WTC11 (cell line): ENCODE measurements around the gene NEDD8. TPM values are rescaled to one million over a fixed set of nuclear protein-coding genes. Genes with fewer than 3 reads are reported as not detected.

Source experiments
- CBFB ChIP-seq: sonication (generic); formaldehyde crosslinking; IDR thresholded peaks from 2 replicates; pipeline ENCODE4 v1.8.1; 2022; ENCODE audit warnings: mild to moderate bottlenecking, low read depth, missing genetic modification reagents
- FOXJ3 ChIP-seq: sonication (generic); formaldehyde crosslinking; IDR thresholded peaks from 2 replicates; pipeline ENCODE4 v1.9.0; 2021; ENCODE audit warnings: missing genetic modification reagents, mild to moderate bottlenecking, borderline replicate concordance
- FOXK1 ChIP-seq: sonication (generic); formaldehyde crosslinking; IDR thresholded peaks from 2 replicates; pipeline ENCODE4 v1.8.0; 2022; ENCODE audit warnings: mild to moderate bottlenecking, moderate library complexity, missing genetic modification reagents
- JUN ChIP-seq: sonication (generic); formaldehyde crosslinking; IDR thresholded peaks from 2 replicates; pipeline ENCODE4 v1.8.0; 2023; ENCODE audit warnings: mild to moderate bottlenecking, missing genetic modification reagents
- MXD4 ChIP-seq: fragments of 250-450 bp; sonication (Bioruptor Pico); IDR thresholded peaks from 2 replicates; pipeline ENCODE4 v1.8.0; 2021; ENCODE audit warnings: mild to moderate bottlenecking, moderate library complexity, borderline replicate concordance
- MYBL2 ChIP-seq: sonication (generic); formaldehyde crosslinking; IDR thresholded peaks from 2 replicates; pipeline ENCODE4 v1.8.1; 2023; ENCODE audit warnings: mild to moderate bottlenecking, moderate library complexity, missing genetic modification reagents
- NFATC4 ChIP-seq: fragments of 250-450 bp; sonication (Bioruptor Pico); IDR thresholded peaks from 2 replicates; pipeline ENCODE4 v1.9.0; 2021; ENCODE audit warnings: mild to moderate bottlenecking
- NR3C1 ChIP-seq: sonication (generic); formaldehyde crosslinking; conservative IDR thresholded peaks from 2 replicates; pipeline ENCODE4 v1.8.1; 2023; ENCODE audit warnings: low read depth, mild to moderate bottlenecking, missing genetic modification reagents
- RORB ChIP-seq: fragments of 250-450 bp; sonication (Bioruptor Pico); IDR thresholded peaks from 2 replicates; pipeline ENCODE4 v1.9.0; 2021; ENCODE audit warnings: mild to moderate bottlenecking
- SOX15 ChIP-seq: fragments of 250-450 bp; sonication (Bioruptor Pico); IDR thresholded peaks from 2 replicates; pipeline ENCODE4 v1.9.0; 2021; ENCODE audit warnings: mild to moderate bottlenecking
- TCF7 ChIP-seq: sonication (generic); formaldehyde crosslinking; IDR thresholded peaks from 2 replicates; pipeline ENCODE4 v1.8.0; 2022; ENCODE audit warnings: mild to moderate bottlenecking, low read depth, missing genetic modification reagents, moderate library complexity
- ZNF121 ChIP-seq: sonication (generic); formaldehyde crosslinking; IDR thresholded peaks from 2 replicates; pipeline ENCODE4 v1.8.0; 2023; ENCODE audit warnings: missing genetic modification reagents
- total RNA-seq: library from RNA; stranded (reverse); gene quantifications from 3 replicates; pipeline ENCODE4 v1.2.3, GENCODE V29; 2021
- TF ChIP-seq, protein P1 (sequence below): fragments of 250-450 bp; sonication (Bioruptor Pico); IDR thresholded peaks from 2 replicates; pipeline ENCODE4 v1.9.0; 2021; ENCODE audit warnings: mild to moderate bottlenecking
- TF ChIP-seq, protein P2 (sequence below): sonication (generic); formaldehyde crosslinking; IDR thresholded peaks from 2 replicates; pipeline ENCODE4 v1.8.0; 2023; ENCODE audit warnings: missing genetic modification reagents
- TF ChIP-seq, protein P3 (sequence below): sonication (generic); formaldehyde crosslinking; IDR thresholded peaks from 2 replicates; pipeline ENCODE4 v1.8.1; 2023; ENCODE audit warnings: mild to moderate bottlenecking, missing genetic modification reagents, moderate library complexity
- TF ChIP-seq, protein P4 (sequence below): sonication (generic); formaldehyde crosslinking; IDR thresholded peaks from 2 replicates; pipeline ENCODE4 v1.8.0; 2022; ENCODE audit warnings: mild to moderate bottlenecking, missing genetic modification reagents
- TF ChIP-seq, protein P5 (sequence below): sonication (generic); formaldehyde crosslinking; IDR thresholded peaks from 2 replicates; pipeline ENCODE4 v1.8.1; 2022; ENCODE audit warnings: mild to moderate bottlenecking, missing genetic modification reagents, moderate library complexity, borderline replicate concordance
- TF ChIP-seq, protein P6 (sequence below): sonication (generic); formaldehyde crosslinking; conservative IDR thresholded peaks from 2 replicates; pipeline ENCODE4 v1.8.1; 2022; ENCODE audit warnings: mild to moderate bottlenecking, missing genetic modification reagents
- TF ChIP-seq, protein P7 (sequence below): fragments of 200-600 bp; IDR thresholded peaks from 2 replicates; pipeline ENCODE4 v1.8.0; 2022; ENCODE audit warnings: antibody characterized with exemption
- TF ChIP-seq, protein P8 (sequence below): sonication (generic); formaldehyde crosslinking; IDR thresholded peaks from 2 replicates; pipeline ENCODE4 v1.8.1; 2022; ENCODE audit warnings: missing genetic modification reagents, borderline replicate concordance
- TF ChIP-seq, protein P9 (sequence below): fragments of 250-450 bp; sonication (Bioruptor Pico); IDR thresholded peaks from 2 replicates; pipeline ENCODE4 v2.1.2; 2022; ENCODE audit warnings: mild to moderate bottlenecking, moderate library complexity

Gene NEDD8
- total RNA-seq, 1 experiment from 2014 or later: 233 TPM

DNA sequence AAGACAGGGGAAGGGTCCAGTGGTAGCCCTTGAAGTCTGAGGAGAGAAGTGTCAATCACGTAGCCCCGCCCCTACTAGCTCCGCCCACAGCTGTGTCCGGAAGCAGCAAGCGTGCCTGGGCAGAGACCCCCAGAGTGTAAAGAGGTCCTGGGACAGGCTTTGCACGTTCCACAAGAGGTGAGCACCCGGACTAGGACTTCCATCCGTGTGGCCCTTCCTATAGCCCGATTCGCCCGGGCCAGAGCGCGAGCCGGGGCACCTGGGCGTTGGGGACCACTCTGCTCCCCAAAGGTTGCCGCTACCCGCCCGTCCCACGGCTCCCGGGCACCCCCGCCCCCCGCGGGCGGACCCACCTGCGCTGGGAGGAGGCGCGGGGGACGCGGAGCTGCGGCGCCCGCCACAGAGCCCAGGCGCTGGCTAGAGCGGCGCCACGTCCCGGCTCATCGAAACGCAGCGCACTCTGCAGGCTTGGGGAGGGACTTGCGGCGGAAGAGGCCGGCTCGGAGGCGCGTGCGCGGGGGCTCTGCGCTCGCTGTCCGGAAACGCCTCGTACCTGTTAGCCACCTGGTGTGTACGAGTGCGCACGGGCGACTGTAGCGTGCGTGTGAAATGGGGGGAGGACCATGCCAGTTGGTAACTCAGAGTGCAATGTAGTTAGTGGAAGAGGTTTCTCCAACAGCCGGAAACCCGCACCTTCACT is 39.1 kb upstream of the NEDD8 start, which contains the start of gene RABGGTA (continued):
- TF ChIP-seq, protein P1, sequence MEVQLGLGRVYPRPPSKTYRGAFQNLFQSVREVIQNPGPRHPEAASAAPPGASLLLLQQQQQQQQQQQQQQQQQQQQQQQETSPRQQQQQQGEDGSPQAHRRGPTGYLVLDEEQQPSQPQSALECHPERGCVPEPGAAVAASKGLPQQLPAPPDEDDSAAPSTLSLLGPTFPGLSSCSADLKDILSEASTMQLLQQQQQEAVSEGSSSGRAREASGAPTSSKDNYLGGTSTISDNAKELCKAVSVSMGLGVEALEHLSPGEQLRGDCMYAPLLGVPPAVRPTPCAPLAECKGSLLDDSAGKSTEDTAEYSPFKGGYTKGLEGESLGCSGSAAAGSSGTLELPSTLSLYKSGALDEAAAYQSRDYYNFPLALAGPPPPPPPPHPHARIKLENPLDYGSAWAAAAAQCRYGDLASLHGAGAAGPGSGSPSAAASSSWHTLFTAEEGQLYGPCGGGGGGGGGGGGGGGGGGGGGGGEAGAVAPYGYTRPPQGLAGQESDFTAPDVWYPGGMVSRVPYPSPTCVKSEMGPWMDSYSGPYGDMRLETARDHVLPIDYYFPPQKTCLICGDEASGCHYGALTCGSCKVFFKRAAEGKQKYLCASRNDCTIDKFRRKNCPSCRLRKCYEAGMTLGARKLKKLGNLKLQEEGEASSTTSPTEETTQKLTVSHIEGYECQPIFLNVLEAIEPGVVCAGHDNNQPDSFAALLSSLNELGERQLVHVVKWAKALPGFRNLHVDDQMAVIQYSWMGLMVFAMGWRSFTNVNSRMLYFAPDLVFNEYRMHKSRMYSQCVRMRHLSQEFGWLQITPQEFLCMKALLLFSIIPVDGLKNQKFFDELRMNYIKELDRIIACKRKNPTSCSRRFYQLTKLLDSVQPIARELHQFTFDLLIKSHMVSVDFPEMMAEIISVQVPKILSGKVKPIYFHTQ (CRISPR knock-in tag): no peak
- no peak for TF ChIP-seq CBFB
- TF ChIP-seq MYBL2 (CRISPR knock-in tag): peak; percentile 95
- no peak for TF ChIP-seq NFATC4
- TF ChIP-seq, protein P2, sequence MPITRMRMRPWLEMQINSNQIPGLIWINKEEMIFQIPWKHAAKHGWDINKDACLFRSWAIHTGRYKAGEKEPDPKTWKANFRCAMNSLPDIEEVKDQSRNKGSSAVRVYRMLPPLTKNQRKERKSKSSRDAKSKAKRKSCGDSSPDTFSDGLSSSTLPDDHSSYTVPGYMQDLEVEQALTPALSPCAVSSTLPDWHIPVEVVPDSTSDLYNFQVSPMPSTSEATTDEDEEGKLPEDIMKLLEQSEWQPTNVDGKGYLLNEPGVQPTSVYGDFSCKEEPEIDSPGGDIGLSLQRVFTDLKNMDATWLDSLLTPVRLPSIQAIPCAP: no peak
- TF ChIP-seq, protein P3, sequence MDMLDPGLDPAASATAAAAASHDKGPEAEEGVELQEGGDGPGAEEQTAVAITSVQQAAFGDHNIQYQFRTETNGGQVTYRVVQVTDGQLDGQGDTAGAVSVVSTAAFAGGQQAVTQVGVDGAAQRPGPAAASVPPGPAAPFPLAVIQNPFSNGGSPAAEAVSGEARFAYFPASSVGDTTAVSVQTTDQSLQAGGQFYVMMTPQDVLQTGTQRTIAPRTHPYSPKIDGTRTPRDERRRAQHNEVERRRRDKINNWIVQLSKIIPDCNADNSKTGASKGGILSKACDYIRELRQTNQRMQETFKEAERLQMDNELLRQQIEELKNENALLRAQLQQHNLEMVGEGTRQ (CRISPR knock-in tag): peak; percentile 47; the same call in 1 of the 2 replicates
- TF ChIP-seq, protein P4, sequence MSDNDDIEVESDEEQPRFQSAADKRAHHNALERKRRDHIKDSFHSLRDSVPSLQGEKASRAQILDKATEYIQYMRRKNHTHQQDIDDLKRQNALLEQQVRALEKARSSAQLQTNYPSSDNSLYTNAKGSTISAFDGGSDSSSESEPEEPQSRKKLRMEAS: peak; percentile 96
- TF ChIP-seq MXD4: no peak
- no peak for TF ChIP-seq ZNF121 (CRISPR knock-in tag)
- TF ChIP-seq JUN (CRISPR knock-in tag): no peak
- TF ChIP-seq, protein P5, sequence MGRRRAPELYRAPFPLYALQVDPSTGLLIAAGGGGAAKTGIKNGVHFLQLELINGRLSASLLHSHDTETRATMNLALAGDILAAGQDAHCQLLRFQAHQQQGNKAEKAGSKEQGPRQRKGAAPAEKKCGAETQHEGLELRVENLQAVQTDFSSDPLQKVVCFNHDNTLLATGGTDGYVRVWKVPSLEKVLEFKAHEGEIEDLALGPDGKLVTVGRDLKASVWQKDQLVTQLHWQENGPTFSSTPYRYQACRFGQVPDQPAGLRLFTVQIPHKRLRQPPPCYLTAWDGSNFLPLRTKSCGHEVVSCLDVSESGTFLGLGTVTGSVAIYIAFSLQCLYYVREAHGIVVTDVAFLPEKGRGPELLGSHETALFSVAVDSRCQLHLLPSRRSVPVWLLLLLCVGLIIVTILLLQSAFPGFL (CRISPR knock-in tag): no peak
- TF ChIP-seq FOXK1 (CRISPR knock-in tag): peak; percentile 89
- 0 out of 2 replicates have a peak, but pooled peaks have one; percentile 67 for TF ChIP-seq TCF7
- TF ChIP-seq, protein P6, sequence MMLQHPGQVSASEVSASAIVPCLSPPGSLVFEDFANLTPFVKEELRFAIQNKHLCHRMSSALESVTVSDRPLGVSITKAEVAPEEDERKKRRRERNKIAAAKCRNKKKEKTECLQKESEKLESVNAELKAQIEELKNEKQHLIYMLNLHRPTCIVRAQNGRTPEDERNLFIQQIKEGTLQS (CRISPR knock-in tag): no peak
- TF ChIP-seq SOX15 (CRISPR knock-in tag): no peak
- no peak for TF ChIP-seq FOXJ3 (CRISPR knock-in tag)
- TF ChIP-seq, protein P7, sequence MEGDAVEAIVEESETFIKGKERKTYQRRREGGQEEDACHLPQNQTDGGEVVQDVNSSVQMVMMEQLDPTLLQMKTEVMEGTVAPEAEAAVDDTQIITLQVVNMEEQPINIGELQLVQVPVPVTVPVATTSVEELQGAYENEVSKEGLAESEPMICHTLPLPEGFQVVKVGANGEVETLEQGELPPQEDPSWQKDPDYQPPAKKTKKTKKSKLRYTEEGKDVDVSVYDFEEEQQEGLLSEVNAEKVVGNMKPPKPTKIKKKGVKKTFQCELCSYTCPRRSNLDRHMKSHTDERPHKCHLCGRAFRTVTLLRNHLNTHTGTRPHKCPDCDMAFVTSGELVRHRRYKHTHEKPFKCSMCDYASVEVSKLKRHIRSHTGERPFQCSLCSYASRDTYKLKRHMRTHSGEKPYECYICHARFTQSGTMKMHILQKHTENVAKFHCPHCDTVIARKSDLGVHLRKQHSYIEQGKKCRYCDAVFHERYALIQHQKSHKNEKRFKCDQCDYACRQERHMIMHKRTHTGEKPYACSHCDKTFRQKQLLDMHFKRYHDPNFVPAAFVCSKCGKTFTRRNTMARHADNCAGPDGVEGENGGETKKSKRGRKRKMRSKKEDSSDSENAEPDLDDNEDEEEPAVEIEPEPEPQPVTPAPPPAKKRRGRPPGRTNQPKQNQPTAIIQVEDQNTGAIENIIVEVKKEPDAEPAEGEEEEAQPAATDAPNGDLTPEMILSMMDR: 0 out of 2 replicates have a peak, but pooled peaks have one; percentile 15
- TF ChIP-seq, protein P8, sequence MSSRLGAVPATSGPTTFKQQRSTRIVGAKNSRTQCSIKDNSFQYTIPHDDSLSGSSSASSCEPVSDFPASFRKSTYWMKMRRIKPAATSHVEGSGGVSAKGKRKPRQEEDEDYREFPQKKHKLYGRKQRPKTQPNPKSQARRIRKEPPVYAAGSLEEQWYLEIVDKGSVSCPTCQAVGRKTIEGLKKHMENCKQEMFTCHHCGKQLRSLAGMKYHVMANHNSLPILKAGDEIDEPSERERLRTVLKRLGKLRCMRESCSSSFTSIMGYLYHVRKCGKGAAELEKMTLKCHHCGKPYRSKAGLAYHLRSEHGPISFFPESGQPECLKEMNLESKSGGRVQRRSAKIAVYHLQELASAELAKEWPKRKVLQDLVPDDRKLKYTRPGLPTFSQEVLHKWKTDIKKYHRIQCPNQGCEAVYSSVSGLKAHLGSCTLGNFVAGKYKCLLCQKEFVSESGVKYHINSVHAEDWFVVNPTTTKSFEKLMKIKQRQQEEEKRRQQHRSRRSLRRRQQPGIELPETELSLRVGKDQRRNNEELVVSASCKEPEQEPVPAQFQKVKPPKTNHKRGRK: 0 out of 2 replicates have a peak, but pooled peaks have one; percentile 40
- TF ChIP-seq, protein P9, sequence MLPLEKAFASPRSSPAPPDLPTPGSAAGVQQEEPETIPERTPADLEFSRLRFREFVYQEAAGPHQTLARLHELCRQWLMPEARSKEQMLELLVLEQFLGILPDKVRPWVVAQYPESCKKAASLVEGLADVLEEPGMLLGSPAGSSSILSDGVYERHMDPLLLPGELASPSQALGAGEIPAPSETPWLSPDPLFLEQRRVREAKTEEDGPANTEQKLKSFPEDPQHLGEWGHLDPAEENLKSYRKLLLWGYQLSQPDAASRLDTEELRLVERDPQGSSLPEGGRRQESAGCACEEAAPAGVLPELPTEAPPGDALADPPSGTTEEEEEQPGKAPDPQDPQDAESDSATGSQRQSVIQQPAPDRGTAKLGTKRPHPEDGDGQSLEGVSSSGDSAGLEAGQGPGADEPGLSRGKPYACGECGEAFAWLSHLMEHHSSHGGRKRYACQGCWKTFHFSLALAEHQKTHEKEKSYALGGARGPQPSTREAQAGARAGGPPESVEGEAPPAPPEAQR: no peak
- no peak for TF ChIP-seq RORB (CRISPR knock-in tag)
- TF ChIP-seq NR3C1 (CRISPR knock-in tag): no peak
